HL-60 (cell line): ENCODE data around the gene ARAP3.
A peak's percentile ranks its signal among the peaks of the same experiment; 100 is the strongest.

ENCODE experiments used
- DNase-seq, 2 experiments: peaks; one replicate each; pipeline ENCODE4 v3.0.0-alpha.2; 2010 to 2020; ENCODE audit warnings: low read depth in 1 of 2, low spot score in 1 of 2
- H3K27ac ChIP-seq: fragments of 250-450 bp; sonication (Bioruptor Pico); replicated peaks from 2 replicates; pipeline ENCODE4 v1.5.1; 2020; ENCODE audit warnings: mild to moderate bottlenecking, moderate library complexity
- H3K27me3 ChIP-seq: fragments of 250-450 bp; sonication (Bioruptor Pico); 2 replicates; pipeline ENCODE4 v1.5.1; 2021; ENCODE audit warnings: mild to moderate bottlenecking, moderate library complexity; ENCODE audit not compliant: insufficient read depth, poor library complexity, severe bottlenecking
- H3K4me3 ChIP-seq: replicated peaks from 2 replicates; pipeline ENCODE4 v1.5.1; 2011; ENCODE audit warnings: mild to moderate bottlenecking, control low read depth, low read length; ENCODE audit not compliant: insufficient read depth
- CTCF ChIP-seq: IDR thresholded peaks from one replicate; pipeline ENCODE4 v1.5.1; 2011; ENCODE audit warnings: low read length, control low read depth, inconsistent platforms; ENCODE audit not compliant: insufficient read depth
- GABPA ChIP-seq: IDR thresholded peaks from 2 replicates; pipeline ENCODE4 v1.6.1; 2012; ENCODE audit warnings: low read depth
- POLR2AphosphoS5 ChIP-seq: IDR thresholded peaks from 2 replicates; pipeline ENCODE4 v1.6.1; 2012; ENCODE audit warnings: low read depth
- REST ChIP-seq: IDR thresholded peaks from 2 replicates; pipeline ENCODE4 v1.6.1; 2012; ENCODE audit warnings: low read depth; ENCODE audit not compliant: insufficient replicate concordance
- SPI1 ChIP-seq: IDR thresholded peaks from 2 replicates; pipeline ENCODE4 v1.6.1; 2012; ENCODE audit warnings: low read depth, mild to moderate bottlenecking, borderline replicate concordance

ARAP3 gene

GRCh38 chr5:141669520-141669919 lies 12.5 kb downstream of the ARAP3 start:
- no peaks in the 10 kb centered on the region for H3K27me3 ChIP-seq
- H3K27ac ChIP-seq: no peak overlapping the region
- no peak for DNase-seq
- no peak overlapping the region for H3K4me3 ChIP-seq
- no peak for TF ChIP-seq REST
- TF ChIP-seq POLR2AphosphoS5: no peak
- TF ChIP-seq SPI1: no peak
- TF ChIP-seq CTCF: no peak
- no peak for TF ChIP-seq GABPA

DNA sequence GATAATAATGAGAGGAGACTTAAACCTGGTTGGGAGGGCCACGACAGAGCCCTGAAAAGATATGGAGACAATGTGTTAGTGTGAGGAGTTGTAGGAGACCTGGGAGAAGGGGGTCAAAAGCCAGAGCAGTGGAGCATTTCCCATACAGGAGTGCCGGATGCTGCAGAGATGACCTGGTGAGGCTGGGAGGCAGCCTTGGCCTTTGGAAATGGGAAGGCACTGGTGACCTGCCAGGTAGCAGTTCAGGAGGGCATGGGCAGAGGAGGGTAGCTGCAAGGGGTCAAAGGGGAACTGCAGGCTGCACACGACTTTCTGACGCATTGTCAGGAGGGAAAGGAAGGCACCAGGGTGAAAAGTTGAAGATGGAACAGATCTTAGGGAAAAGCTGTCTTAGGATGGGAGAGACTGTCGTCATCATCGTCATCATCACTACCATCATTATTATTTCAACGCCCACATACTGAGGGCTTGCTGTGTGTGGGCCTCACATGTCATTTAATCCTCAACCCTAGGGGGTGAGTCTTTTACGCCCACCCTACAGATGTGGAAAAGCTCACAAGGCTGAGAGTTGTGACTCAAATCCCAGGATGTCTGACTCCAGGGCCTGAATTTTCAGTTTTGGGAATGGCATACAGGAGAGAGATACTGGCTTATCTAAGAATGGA lies 13.3 kb downstream of the ARAP3 start:
- H3K4me3 ChIP-seq: no peak overlapping the region
- H3K27ac ChIP-seq: no peak overlapping the region
- no peaks in the 10 kb centered on the region for H3K27me3 ChIP-seq
- no peak for DNase-seq
- no peak for TF ChIP-seq GABPA

DNA sequence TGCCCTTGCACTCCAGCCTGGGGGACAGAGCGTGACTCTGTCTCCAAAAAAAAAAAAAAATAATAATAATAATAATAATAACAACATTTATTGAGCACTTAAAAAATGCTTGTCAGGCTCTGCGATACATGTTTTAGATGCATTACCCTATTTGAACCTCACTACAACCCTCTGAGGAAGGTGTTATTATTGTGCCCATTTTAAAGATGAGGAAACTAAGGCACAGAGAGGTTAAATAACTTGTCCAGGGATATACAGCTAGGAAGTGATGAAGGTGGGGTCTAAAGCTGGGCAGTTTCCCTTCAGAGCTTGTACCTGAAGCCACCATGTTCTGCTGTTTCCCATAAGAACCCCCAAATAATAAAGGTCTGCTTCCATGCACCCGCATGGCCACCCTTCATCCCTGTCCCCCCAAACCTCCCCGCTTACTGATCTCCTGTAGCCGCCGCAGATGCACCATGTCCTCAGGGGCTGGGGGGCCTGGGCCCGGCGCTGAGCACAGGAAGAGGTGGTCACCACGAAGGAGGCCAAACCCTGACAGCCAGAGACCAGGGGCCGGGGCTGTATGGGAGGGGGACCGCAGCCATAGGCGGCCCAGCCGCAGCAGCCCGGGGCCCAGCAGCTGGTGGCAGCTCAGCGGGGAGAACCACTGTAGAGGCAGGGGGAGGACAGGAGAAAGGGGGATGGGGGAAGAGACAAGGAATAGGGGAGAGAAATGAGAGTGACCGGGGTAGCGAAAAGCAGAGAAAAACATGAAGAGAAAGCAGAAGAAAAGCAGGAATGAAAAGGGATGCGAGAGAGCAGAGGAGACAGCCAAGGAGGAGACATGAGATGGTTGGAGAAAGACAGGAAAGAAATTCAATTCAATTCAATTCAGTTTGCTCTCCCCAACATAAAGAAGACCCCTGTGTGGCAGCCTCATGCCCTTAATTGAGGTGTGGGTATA lies 15.8 kb downstream of the ARAP3 start:
- H3K27me3 ChIP-seq: no peaks in the 10 kb centered on the region
- DNase-seq: no peak
- no peak overlapping the region for H3K27ac ChIP-seq
- TF ChIP-seq REST (no peak), SPI1 (no peak)
- H3K4me3 ChIP-seq: no peak overlapping the region

DNA sequence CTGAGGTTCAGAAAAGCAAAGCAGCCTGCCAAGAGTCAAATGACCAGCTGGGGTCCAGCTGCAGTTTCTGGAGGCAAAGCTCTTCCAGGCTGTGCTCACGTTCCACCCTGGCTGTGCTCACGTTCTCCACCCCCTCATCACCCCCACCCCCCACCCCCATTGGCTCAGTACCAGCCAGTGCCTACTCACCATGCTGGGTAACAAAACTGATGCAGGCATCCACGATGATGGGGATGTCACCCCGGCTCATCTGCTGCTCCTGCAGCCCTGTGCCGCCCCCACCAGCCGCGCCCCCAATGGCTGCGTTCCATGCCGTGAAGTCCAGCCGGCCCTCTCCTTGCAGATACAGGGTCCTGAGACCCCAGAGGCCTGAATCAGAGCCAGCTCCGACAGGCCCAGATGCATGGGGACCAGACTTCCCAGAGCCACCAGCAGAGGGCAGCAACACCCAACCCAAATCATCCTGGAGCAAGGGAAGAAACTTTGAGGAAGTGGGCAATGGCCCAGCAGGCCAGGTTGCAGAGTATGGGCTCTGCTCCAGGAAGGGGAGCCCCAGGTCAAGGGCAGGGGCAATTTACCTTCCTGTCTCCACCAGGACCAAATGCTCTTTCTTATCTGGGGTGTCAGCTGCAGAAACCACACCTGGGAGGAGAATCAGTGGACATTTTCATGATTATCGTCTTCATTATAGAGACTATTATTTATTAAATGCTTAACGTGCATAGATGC lies 17.1 kb downstream of the ARAP3 start:
- TF ChIP-seq GABPA (no peak), REST (no peak), SPI1 (peak; percentile 99), POLR2AphosphoS5 (no peak), CTCF (peak; percentile 88)
- no peaks in the 10 kb centered on the region for H3K27me3 ChIP-seq
- H3K4me3 ChIP-seq: no peak overlapping the region
- peak overlapping the region; percentile 8; the same call in 1 of the 2 replicates for H3K27ac ChIP-seq
- DNase-seq: peak; percentile 70 to 85
